GM12874 (cell line): Measurements from ENCODE around the gene RMI2.

Experiments
- CTCF ChIP-seq: IDR thresholded peaks from 2 replicates; pipeline ENCODE4 v1.5.1; 2011; ENCODE audit warnings: low read depth, mild to moderate bottlenecking, control low read depth, low read length, moderate library complexity; ENCODE audit not compliant: insufficient read depth

The RMI2 gene

DNA sequence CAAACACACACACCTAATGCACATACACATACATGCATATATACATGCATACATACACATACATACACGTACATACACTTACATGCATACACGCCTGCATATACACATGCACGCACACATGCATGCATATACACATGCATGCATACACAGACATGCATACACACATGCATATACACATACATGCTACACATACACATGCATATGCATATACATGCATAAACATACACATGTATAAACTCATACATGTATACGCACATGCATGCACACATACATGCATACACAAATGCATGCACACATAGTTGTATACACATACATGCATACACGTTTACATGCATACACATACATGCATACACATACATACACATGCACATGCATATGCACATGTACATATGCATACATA is 23.6 kb upstream of the RMI2 start:
- TF ChIP-seq CTCF = no peak

GRCh38 chr16:11322823-11323222 is 22.4 kb upstream of the RMI2 start:
- no peak for TF ChIP-seq CTCF

DNA sequence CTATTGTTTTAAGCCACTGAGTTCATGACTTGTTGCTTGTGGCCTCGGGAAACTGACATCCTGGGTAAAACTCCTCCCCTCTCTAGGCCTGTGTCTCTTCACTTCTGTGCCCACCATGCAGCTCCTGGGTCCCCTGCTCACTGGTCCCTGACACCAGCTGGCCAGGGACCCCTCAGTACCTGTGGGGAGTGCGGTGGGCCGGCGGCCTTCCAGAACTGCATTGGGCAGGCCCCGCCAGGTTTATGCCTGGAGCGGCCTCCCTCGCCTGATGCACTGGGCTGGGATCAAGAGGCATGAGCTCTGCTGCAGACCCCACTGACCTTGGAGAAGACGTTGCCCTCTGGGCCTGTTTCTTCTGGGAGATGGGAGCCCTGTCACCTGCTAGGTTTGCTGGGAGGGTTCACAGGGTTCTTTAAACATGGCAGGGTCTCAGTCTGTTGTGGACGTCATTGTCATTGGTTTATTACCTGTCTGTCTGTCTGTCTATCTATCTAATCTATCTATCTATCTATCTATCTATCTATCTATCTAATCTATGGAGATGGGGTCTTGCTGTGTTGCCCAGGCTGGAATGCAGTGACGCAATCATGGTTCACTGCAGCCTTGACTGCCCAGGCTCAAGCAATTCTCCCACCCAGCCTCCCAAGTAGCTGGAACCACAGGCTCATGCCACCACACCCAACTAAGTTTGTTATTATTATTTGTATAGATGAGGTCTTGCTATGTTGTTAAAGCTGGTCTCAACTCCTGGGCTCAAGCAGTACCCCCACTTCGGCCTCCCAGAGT is 21.5 kb upstream of the RMI2 start:
- TF ChIP-seq CTCF = no peak

DNA sequence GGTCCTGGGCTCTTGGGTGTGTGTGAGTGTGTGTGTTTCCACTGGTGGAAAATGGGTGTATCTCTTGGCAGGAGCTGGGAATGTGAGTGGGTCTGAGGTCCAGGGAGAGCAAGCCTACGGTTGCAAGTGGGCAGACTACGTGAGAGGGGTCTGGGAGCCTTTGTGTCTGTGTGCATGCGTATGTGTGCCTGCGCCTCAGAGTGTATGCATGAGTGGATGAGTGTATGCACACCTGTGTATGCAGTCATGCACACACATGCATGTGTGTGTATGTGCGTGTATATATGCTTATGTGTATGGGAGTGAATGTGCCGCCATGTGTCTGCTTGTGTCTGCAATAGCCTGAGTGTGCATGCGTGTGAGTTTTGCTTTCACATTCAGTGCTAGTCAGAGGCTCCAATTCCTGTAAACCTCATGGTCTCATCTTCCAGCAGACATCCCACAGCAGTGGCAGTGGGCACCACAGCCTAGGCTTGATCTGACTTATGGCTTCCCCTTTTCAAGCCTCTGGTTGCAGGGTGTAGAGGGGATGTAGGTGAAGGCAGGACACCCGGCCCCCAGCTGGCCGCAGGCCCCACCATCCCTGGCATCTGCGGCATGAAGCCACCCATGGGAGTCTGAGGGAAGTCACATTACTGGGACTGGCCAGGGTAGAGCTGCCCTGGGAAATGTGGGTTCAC is 19.7 kb upstream of the RMI2 start:
- TF ChIP-seq CTCF = no peak

- no peak for TF ChIP-seq CTCF
These were observed 19.0 kb upstream of the RMI2 start for GRCh38 chr16:11326084-11326736.

DNA sequence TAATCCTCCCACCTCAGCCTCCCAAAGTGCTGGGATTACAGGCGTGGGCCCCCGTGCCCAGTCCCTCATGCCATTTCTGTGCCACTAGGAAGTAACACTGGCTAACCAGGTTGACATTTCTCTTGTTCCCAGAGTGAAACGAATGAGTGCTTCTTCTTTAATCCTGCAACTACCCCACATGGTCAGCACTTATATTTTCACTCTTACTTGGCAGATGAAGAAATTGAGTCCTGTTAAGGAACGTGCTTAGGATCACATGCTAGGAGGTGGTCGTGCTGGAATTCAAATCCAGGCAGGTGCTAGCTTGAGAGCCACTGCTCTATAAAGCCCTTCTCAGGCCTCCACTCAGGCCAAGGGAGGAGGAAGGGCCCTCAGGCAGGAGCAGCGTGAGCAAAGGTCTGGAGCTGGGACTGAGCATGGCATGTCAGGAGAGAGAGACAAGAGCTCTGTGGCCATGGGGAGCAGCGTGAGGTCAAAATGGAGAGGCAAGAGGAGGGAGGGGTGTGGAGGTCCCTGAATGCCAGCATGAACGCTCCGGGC is 18.5 kb upstream of the RMI2 start:
- TF ChIP-seq CTCF = no peak
